Vagina (tissue), 2 donors: ENCODE data around the gene SPAG16.

Experiments used
- POLR2A ChIP-seq, 2 donors: fragments of 450-650 bp; IDR thresholded peaks; one replicate each; pipeline ENCODE4 v1.6.1; 2017; ENCODE audit warnings: antibody characterized with exemption in 2 of 2, mild to moderate bottlenecking in 2 of 2, moderate library complexity in 2 of 2
- POLR2AphosphoS5 ChIP-seq, 2 donors: sonication (generic); formaldehyde crosslinking; IDR thresholded peaks; one replicate each; pipeline ENCODE4 v1.9.0; 2017; ENCODE audit warnings: antibody characterized with exemption in 2 of 2, mild to moderate bottlenecking in 2 of 2, low read depth in 1 of 2; ENCODE audit not compliant: insufficient read depth in 1 of 2
- TF ChIP-seq, protein P1 (sequence below), 3 experiments: fragments of 450-650 bp in 2 of 3; fragments of 200-600 bp in 1 of 3; sonication (generic) in 1 of 3; IDR thresholded peaks; one replicate each; pipeline ENCODE4 v1.5.1; 2017 to 2019; ENCODE audit warnings: antibody characterized with exemption in 3 of 3, mild to moderate bottlenecking in 2 of 3, moderate library complexity in 2 of 3

DNA sequence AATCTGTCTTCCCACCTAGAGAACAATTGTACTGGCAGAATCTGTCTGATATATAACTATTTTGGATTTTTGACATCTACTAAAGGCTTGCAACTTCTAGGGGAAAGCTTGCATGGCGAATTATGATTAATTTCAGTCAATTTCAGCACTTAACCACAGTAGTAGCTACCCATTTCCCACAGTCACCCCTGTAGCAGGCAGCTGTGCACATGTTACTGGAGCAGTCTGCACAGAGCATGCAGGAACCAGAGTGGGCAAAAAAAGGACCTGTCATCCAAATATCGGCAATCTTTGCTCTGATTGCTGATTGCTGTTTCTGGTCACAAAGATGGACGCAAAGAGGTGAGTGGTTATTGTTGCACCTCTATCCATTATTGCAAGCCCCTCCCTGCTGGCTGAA is 473.3 kb downstream of the SPAG16 start:
- TF ChIP-seq, protein P1, sequence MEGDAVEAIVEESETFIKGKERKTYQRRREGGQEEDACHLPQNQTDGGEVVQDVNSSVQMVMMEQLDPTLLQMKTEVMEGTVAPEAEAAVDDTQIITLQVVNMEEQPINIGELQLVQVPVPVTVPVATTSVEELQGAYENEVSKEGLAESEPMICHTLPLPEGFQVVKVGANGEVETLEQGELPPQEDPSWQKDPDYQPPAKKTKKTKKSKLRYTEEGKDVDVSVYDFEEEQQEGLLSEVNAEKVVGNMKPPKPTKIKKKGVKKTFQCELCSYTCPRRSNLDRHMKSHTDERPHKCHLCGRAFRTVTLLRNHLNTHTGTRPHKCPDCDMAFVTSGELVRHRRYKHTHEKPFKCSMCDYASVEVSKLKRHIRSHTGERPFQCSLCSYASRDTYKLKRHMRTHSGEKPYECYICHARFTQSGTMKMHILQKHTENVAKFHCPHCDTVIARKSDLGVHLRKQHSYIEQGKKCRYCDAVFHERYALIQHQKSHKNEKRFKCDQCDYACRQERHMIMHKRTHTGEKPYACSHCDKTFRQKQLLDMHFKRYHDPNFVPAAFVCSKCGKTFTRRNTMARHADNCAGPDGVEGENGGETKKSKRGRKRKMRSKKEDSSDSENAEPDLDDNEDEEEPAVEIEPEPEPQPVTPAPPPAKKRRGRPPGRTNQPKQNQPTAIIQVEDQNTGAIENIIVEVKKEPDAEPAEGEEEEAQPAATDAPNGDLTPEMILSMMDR (IDR thresholded peaks at IDR 0.05) = no peak
- no peak for TF ChIP-seq POLR2AphosphoS5 (IDR thresholded peaks at IDR 0.05; ENCODE audit: insufficient read depth in 1 of 2, low read depth in 1 of 2)
- TF ChIP-seq POLR2A (IDR thresholded peaks at IDR 0.05) = no peak
